Middle frontal gyrus (tissue), 1 donor: ENCODE measurements around the gene KLF4.
"Not testable (repeated sequence)": the region's sequence is repeated elsewhere in the genome, so short reads cannot be mapped to it uniquely, and the experiment has no call there.

Source experiments
- DNase-seq: peaks from one replicate; pipeline ENCODE4 v3.0.0-alpha.2; 2015; ENCODE audit warnings: low spot score; ENCODE audit errors: extremely low spot score

The KLF4 gene

DNA sequence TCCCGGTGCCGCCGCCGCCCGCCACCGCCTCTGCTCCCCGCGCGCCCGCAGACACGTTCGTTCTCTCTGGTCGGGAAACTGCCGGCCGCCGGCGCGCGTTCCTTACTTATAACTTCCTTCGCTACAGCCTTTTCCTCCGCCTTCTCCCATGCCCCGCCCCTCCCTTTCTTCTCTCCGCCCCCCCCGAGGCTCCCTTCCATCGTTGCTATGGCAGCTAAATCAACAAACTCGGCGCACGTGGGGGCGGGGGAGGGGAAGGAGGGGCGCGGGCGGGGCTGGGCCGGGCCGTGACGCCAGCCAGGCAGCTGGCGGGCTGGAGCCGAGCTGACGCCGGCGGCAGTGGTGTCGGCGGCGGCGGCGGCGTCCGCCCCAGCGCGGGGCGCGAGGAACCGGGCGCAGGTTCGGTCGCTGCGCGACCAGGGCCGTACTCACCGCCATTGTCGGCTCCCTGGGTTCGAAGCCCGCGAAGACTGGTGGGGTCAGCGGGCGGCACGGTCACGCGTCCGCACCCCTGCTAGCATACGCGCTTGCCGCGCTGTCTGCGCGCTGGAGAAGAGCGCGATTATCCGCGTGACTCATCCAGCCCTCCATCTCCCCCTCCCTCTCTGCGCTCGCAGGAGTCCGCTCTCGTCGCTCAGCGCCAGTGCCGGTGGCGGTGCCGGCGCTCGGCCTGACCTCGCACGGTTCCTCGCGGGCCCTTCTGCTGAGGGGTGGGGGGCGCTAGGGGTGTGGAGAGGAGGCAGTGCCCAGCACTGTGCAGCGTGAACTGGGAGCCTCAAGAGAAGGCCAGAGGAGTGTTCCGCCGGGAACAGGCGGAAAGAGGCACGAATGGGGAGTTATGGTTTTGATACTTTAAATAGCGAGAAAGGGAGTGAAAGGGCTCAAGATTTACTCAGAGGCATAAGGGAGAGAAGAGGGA is at the start of gene KLF4:
Gene KLF4 (minus strand): TSS at position 83 of the 919 bp plus-strand sequence. CDS start 597 bp downstream, outside the sequence.
- peak; percentile 37 for DNase-seq

DNA sequence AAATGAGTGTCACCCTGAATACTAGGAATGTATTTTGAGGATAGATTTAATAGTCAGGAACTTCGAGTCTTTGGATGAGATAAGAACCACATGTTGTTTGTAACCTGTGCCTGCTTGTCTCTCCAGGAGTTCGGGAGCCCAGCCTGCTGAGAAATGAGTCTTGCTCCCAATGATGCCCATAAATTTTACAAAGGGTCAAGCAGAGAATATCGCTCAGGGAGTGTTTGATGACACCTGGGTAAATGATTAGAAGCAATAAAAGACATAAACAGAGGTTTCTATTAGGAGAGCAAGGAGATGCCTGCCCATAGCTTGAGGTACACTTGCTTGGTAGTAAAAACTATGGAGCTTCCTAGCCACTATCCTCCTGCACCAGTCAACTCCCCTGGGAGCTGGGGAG is 46.9 kb upstream of the KLF4 start:
- DNase-seq: no peak

DNA sequence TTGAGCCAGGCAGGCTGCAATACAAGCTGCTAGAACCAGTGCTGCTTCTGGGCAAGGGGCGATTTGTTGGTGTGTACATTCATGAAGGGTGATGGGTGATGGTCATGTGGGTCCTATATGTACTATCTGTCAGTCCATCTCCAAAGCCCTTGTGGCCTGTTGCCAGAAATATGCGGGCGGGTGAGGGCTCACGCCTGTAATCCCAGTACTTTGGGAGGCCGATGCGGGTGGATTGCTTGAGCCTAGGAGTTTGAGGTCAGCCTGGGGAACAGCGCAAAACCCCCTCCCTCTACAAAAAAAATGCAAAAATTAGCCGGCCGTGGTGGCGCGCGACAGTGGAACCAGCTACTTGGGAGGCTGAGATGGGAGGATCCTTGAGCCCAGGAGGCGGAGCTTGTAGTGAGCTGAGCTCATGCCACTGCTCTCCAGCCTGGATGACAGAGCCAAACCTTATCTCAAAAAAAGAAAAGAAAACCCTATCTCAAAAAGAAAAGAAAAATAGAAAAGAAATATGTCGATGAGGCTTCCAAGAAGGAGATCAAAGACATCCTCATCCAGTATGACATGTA is 45.0 kb upstream of the KLF4 start:
- no peak for DNase-seq

DNA sequence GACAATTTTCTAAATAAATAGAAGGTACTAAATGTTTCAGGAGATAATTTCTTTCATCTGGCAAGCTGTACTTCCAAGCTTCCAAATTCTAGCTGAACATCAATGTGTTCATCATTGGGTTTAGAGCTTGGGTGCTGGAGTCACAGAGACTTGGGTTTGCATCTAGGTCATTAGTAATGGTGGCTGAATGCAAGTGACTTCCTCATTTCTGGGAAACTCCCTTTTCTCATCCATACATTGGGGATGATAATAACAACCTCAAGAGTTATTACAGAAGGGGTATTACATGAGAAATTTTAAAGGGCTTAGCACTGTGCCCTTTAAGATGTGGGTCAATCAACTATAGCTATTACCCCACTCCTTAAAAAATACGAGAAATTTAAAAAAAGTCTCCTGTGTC is 41.1 kb upstream of the KLF4 start:
- DNase-seq: no peak

DNA sequence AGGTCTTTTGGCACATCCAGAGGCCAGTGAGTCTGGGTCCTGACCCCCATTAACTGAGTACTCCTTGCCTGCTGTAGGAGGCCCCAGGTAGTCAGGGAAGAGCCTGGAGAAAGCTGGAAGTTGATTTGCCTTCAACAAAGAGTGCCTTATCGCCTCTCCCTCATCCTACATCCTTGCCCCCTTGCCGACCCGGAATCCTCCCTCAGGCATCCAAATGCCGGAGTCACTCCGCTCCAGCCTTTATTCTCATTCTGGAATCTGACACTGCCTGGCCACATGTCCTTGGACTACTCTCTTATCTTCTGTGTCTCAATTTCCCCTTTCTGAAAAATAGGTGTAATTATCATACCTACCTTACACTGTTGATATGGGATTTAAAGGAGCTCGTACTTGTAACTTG is 39.1 kb upstream of the KLF4 start:
- no peak for DNase-seq

DNA sequence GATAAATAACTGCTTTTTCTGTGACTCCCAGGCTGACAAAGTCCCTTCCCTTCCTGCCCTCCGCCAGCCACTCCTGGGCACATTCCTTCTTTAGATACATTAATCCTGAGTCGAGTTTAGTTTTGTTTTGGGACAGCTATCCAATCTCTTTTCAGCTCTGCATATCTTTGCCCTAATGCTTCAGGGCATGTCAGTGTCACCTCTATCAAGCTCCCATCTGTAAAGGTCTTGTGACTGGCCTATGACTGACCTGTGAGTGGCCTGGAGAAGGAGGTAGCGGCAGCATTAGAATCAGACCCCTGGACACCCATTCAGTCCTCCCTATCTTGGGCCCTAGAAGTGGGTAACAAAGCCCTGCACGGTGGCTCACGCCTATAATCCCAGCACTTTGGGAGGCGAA is 34.0 kb upstream of the KLF4 start:
- DNase-seq: no peak

DNA sequence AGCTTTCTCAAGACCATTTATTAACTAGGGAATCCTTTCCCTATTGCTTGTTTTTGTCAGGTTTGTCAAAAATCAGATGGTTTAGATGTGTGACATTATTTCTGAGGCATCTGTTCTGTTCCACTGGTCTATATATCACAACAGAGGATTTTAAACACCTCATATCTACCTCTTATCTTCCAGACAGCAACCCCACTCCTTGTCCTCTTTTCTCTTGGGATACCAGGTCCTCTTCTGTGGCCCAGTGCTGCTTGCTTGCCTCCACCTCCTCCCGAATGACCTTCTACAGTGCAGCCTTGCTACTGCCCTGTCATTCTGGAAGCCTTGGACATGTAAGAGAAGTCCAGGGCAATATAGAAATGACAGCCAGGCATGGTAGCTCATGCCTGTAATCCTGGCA is 30.6 kb upstream of the KLF4 start:
- DNase-seq: no peak

DNA sequence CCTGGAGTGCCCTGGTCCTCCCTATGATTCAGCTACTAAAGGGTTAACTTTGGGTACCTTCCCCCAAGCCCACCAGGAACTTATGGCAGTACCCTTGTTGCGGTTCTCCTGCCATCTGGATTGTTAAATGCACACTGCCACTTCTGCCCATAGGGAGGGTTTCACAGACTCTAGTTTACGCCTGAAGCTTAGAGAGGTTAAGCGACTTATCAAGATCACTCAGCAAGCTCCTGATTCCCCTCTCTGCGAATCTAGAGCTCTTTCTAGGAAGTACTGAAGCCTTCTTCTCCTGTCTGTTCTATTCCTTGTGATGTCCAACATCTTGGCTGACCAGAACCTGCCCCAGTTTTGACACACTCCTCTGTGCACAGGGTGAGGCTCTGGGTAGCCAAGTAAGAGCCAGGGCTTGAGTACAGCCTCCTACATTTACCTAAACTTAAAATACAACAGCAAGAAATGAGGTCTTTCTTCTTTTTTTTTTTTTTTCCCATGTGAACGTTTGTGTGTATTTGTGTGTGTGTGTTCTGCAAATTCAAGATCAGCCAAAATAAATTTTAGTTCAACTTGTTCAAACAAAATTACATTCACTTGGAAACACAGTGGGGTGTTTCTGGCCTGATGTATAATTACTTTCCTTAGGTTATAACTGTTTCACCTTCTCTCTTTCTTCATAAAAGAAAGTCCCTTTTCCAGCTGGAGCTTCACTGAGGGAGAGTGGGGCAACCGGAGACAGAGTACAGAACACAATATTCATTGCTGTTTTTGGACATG is 28.7 kb upstream of the KLF4 start:
- DNase-seq: no peak

DNA sequence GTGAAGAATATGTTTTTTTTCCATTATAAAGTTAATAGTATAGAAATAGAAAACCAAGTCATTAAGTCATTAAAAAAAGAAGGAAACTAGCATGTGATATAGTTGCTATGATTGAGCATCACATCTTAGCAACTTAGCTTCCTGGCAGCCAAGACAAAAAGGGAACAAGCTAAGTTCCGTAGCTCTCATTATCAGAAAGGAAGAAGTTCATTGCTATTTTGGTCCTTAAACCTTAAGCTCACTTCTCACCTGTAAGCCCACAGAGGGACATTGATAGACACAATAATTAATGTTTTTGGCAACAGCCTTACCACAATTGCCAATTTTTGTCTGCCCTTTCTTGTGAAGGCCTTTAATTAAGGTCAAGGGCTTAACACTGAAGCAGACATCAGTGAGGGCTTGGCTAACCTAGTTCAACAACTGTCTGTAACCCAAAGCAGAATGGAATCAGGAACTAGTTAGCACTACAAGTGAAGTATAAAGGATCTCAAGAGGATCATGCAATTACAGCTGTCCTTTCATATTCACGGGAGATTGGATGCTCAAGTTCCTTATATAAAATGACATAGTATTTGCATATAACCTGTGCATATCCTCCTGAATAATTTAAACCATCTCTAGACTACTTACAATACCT is 24.0 kb upstream of the KLF4 start:
- DNase-seq: no peak

DNA sequence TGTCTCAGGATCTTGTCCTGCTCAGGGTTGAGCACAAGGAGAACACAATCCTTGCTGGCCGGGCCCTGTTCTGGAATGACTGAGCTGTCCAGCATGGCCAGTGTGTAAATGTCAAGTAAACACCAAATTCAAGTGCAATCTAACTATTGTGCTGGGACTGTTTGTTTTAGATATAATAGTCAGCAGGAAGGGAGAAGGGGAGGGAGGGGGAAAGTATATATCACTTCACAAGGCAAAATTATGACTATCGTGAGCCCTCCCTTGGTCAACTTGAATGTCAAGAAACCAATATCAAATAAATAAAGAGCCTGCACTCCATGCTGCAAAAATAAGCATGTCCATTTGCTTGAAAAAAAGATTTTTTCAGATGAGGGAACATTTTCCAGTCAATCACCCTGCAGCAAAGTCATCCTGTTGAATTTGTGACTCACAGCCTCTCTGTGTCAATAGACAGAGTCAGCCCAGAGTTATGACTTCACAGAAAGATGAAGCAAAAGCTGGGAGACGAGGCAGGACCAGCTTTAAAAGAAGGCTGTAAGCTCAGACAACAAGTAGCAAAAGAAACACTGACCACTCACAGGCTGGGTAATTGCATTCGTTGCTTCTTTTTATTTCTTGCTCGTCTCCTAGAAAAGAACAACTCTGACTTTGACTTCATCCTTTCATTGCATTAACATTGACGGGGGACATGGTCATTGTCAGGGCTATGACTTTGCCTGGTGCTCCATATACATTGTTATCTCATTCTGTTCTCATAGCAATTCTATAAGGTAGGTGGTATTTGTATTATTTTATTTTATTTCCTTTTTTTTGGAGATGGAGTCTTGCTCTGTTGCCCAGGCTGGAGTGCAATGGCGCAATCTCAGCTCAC is 15.3 kb upstream of the KLF4 start:
- DNase-seq: no peak

DNA sequence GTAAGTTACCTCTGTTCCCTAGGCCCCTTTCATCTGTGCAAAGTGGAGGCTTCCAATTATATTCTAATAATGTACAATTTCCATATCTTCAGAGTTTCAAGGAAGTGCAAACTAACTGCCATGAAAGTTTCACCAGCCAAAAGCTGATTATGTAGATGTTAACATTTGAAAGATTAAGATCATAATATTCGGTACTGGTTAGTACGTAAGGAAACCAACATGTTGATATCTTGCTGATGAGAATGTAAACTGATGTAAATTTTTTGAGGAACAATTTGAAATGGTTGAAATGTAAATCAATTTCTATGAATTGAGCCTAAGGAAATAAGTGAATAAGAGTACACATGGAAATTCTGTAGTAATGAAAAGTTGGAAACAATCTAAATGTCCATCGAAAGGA is 12.9 kb upstream of the KLF4 start:
- no peak for DNase-seq

DNA sequence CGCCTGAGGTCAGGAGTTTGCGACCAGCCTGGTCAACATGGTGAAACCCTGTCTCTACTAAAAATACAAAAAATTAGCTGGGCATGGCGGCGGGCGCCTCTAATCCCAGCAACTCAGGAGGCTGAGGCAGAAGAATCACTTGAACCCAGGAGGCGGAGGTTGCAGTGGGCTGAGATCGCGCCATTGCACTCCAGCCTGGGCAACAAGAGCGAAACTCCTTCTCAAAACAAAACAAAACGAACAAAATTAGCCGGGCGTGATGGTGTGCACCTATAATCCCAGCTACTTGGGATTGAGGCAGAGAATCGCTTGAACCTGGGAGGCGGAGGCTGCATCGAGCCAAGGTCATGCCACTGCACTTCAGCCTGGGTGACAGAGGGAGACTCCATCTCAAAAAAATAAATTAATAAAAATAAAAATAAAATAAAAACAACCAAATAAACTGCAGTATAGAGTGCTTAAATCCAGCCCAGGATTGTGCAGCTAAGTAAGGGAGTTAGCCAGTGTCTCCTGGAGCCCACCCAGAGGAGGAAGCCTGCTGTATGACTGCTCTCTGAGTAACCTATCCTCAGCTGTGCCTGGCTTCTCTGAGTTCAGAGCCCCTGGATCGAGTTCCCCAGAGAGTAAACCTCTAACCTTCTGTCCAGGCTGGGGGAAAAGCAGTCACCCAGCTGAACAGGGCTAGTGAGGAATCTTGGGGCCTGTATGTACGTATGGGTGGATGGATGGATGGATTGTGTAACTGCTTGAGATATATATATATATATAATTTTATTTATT is 11.0 kb upstream of the KLF4 start:
- DNase-seq: not testable (repeated sequence)

DNA sequence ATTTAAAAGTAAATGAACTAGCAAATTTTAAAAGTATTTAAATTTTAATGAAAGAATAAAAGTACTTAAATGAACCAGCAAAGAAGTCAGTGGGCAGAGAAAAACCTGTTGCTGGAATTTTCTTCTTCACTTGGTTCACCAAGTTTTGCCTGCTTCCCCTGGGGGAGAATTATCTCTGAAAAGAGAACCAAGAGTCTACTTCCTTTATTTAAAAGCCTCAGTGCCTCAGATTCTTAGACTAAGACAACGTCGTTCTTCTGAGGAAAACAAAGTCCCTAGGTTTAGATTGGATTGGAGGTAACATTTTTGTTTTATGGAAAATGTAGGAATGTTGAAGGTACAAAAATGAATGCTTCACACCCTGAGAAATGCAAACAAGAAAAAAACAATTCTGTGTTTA is 7.4 kb upstream of the KLF4 start:
- DNase-seq: no peak

DNA sequence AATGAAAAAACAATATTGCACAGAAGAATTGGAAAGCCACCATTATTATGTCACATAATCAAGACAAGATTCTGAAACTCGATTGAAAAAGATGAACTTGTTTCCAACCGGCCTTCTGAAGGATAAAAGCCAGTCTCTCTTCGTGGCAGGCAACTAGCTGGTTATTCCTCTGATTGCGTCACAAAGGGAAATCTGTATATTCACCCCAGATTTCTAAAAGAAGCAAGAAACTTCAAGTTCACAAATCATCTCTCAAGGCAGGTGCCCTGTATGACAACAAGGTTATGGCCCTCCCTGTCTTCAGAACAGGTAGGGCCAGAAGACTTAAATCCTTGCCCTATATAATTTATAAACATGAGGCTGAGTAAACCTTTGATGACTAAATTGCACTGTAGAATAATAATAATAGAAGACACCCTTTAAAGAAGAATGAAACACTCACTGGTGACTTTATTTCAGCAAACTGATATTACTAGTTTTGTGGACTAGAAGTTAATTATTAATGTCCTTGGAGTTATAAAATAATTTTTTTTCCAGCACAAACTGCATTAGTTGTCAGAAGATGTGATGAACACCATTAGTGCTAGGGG is 2.9 kb upstream of the KLF4 start:
- no peak for DNase-seq

DNA sequence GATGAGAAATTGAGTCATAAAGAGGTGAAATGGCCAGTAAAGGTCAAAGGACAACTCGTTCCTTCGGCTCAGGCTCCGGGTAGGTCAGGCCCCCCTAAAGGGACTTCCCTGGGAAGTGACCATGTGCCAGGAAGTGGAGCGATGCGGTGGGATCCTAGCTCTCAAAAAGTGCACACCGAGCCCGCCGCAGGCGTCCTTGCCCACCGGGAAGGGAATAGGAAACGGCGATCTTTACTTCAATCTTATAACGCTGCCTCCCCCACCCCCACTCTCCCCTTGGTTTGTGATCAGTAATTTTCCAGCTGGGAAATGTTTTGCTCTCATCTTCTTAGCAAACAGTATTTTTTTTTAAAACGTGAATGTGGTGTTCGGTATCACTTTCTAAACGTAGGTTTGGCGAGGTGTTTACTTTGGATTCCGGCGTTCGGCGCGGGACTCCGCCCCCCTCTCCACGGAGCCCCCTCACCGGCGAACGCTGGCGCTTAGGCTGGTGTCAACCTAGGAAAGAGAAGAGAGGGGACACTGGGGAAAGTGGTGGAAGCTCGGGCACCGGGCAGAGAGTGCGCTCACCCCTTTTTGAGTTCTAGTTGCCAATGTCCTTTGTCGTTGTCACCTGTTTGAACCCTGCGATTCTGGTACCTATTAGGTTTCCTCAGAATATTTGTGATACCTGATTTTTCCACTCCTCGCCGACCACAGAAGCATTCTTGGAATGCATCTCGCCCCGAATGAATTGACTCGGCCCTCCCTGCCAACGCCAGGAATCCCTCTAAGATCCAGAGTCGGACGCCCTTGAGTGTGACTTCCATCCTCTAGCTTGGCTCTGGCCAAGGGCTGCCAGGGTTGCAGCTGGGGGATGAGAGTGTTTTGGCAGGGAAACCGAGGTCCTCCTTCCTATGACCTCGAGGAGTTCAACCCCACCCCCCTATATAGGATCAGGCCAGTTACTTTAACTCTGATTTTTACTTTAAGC is 1.8 kb upstream of the KLF4 start:
- DNase-seq: no peak

DNA sequence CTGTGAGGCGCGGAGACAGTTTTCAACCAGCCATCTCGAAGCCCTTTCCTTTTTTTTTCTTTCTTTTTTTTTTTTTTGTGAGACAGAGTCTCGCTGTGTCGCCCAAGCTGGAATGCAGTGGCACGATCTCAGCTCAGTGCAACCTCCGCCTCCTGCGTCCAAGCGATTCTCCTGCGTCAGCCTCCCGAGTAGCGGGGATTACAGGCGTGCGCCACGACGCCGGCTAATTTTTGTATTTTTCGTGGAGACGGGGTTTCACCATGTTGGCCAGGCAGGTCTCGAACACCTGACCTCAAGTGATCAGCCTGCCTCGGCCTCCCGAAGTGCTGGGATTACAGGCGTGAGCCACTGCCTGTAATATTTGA is 1.0 kb upstream of the KLF4 start:
- not testable (repeated sequence) for DNase-seq

DNA sequence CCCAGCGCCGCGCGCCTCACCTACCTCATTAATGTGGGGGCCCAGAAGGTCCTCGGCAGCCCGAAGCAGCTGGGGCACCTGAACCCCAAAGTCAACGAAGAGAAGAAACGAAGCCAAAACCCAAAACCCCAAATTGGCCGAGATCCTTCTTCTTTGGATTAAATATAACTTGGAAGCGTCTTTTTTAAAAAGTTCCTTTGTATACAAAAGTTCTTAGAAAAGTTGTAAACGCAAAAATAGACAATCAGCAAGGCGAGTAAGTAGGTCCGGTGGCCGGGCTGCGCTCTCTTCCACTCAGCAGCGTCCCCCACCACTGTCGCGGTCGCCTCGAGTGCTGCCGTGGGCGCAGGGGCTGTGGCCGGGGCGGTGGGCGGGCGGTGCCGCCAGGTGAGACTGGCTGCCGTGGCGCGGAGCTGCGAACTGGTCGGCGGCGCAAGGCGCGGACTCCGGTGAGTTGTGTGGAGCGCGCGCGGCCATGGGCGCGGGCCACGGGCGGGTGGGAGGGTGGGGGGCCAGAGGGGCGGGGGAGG is 360 bp downstream of the KLF4 start:
- no peak for DNase-seq
